ENCODE results near the gene HINT1. TPM values are rescaled to one million over a fixed set of nuclear protein-coding genes. Genes with fewer than 3 reads are reported as not detected.
"Not testable (repeated sequence)": the region's sequence is repeated elsewhere in the genome, so short reads cannot be mapped to it uniquely, and the experiment has no call there.

Gene HINT1
- total RNA-seq, 2 donors from 2014 or later, result 322 to 373 TPM

DNA sequence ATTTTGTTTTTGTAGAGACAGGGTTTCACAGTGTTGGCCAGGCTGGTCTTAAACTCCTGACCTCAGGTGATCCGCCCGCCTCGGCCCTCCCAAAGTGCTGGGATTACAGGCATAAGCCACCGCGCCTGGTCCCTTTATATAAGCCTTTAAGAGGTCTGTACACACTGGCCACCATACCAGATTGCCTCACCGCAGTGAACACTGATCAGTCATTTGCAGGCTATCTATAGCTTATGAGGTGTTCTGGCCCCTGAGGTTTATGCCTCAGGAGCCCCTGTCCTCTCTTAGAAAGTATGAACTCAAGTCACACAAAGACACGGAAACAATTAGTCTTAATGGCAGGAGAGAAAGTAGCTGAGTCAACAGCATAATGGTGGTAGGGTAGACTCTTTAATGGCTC is 14.6 kb downstream of the HINT1 start:
- DNase-seq (ENCODE audit: low spot score in 2 of 2) (no peak), ATAC-seq (peak in 1 of 2 donors; percentile 49)
- H3K9me3 Mint-ChIP-seq, result no peaks in the 10 kb centered on the region
- no peak overlapping the region for H3K27ac Mint-ChIP-seq
- H3K36me3 Mint-ChIP-seq, result no peaks in the 10 kb centered on the region

DNA sequence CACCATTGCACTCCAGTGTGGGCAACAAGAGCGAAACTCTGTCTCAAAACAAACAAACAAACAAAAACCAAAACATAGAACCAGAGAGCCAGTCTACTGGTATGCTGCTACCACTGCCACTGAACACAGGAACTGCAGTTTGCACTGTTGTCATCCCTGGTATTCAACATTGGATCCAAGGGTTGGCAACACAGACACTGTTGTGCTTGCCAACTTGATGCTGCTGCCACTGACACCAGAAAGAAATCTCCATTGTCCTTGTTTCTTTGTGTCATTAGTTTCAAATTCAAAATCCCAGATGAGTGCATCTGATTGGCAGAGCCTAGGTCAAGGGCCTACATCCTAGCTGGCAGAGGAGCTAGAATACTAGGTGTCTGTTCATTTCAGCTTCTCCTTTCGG is 16.2 kb downstream of the HINT1 start:
- no peak overlapping the region for H3K27ac Mint-ChIP-seq
- ATAC-seq (no peak), DNase-seq (ENCODE audit: low spot score in 2 of 2) (no peak)
- no peaks in the 10 kb centered on the region for H3K9me3 Mint-ChIP-seq
- H3K36me3 Mint-ChIP-seq, result no peaks in the 10 kb centered on the region

DNA sequence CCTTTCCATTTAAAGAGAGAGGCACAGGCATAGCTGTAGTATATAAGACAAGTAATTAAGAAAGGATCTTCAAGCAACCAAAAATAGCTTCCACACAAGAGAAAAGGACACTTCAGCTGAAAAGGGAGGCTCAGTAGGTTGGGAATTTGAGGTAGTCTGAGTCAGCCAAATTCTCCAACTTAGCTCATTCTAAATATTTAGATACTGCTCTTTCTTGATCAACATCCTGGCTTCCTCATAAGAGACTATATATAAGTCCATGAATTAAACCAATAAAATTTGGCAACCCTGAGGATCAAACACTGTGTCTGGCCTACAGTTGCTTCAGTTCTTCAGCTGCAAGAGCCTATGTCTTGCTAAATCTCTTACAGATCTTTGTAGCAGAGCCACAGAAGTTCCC is 17.8 kb downstream of the HINT1 start:
- Mint-ChIP-seq H3K9me3 (no peaks in the 10 kb centered on the region), H3K27ac (peak overlapping the region in 1 of 2 donors; percentile 23), H3K36me3 (no peaks in the 10 kb centered on the region)
- DNase-seq (ENCODE audit: low spot score in 2 of 2), result no peak
- no peak for ATAC-seq

DNA sequence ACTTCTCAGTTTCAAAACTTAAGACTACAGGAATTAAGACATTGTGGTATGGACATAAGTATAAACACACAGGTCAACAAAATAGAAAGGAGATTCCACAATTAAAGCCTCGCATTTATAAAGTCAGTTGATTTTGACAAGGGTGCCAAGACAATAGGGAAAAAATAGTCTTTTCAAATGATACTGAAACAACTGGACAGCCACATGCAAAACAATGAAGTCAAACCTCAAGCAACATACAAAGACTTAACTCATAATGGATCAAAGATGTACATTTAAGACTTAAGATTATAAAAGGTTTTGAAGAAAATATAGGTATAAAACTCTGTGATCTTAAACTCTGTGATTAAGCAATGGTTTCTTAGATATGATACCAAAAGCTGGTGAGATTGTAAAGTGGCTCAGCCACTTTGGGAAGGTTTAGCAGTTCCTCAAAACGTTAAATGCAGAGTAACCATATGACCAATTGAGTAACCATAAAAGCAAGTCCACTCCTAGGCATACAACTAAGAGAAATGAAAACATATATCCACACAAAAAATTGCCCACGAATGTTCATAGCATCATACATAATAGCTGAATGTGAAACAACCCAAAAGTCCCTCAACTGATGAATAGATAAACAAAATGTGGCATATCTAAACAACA is 22.0 kb downstream of the HINT1 start:
- peaks cover 7% of the 10 kb centered on the region in 2 donors for H3K9me3 Mint-ChIP-seq
- no peaks in the 10 kb centered on the region for H3K36me3 Mint-ChIP-seq
- H3K27ac Mint-ChIP-seq, result no peak overlapping the region
- no peak for ATAC-seq
- DNase-seq (ENCODE audit: low spot score in 2 of 2), result no peak

DNA sequence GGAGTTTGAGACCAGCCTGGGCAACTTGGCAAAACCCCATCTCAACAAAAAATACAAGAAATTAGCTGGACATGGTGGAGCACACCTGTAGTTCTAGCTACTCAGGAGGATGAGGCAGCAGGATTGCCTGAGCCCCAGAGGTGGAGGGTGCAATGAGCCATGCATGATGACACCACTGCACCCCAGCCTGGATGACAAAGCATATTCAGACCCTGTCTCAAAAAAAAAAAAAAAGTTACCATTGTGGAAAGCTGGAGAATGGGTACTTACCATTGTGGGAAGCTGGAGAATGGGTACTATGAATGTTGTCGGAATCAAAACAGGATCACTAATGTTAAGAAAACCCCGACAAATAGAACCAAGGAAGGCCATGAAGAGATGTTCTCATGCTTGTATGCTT is 25.7 kb downstream of the HINT1 start:
- no peak overlapping the region for H3K27ac Mint-ChIP-seq
- H3K36me3 Mint-ChIP-seq, result peaks cover 10 to 13% of the 10 kb centered on the region in 2 donors
- ATAC-seq (no peak), DNase-seq (ENCODE audit: low spot score in 2 of 2) (no peak)
- H3K9me3 Mint-ChIP-seq, result peaks cover 7 to 22% of the 10 kb centered on the region in 2 donors

DNA sequence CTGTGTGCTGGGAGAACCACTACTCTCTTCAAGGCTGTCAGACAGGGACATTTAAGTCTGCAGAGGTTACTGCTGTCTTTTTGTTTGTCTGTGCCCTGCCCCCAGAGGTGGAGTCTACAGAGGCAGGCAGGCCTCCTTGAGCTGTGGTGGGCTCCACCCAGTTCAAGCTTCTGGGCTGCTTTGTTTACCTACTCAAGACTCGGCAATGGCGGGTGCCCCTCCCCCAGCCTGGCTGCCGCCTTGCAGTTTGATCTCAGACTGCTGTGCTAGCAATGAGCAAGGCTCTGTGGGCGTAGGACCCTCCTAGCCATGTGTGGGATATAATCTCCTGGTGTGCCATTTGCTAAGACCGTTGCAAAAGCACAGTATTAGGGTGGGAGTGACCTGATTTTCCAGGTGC is 26.6 kb downstream of the HINT1 start:
- Mint-ChIP-seq H3K36me3 (peaks cover 10 to 13% of the 10 kb centered on the region in 2 donors), H3K9me3 (peaks cover 7 to 22% of the 10 kb centered on the region in 2 donors)
- H3K27ac Mint-ChIP-seq; DNase-seq (ENCODE audit: low spot score in 2 of 2); ATAC-seq: not testable (repeated sequence)

DNA sequence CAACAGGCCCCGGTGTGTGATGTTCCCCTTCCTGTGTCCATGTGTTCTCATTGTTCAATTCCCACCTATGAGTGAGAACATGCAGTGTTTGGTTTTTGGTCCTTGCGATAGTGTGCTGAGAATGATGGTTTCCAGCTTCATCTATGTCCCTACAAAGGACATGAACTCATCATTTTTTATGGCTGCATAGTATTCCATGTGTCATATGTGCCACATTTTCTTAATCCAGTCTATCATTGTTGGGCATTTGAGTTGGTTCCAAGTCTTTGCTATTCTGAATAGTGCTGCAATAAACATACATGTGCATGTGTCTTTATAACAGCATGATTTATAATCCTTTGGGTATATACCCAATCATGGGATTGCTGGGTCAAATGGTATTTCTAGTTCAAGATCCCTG is 32.0 kb downstream of the HINT1 start:
- peaks cover 10 to 13% of the 10 kb centered on the region in 2 donors for H3K36me3 Mint-ChIP-seq
- DNase-seq (ENCODE audit: low spot score in 2 of 2); H3K27ac Mint-ChIP-seq; ATAC-seq: not testable (repeated sequence)
- H3K9me3 Mint-ChIP-seq, result peaks cover 0 to 14% of the 10 kb centered on the region in 2 donors

DNA sequence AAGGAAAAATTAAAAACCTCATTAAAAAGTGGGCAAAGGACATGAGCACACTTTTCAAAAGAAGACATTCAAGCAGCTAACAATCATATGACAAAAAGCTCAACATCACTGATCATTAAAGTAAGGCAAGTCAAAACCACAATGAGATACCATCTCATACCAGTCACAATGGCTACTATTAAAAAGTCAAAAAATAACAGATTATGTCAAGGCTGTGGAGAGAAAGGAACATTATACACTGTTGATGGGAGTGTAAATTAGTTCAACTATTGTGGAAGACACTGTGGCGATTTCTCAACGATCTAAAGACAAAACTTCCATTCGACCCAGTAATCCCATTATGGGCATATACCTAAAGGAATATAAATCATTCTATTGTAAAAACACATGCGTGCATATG is 35.8 kb downstream of the HINT1 start:
- ATAC-seq (no peak), DNase-seq (ENCODE audit: low spot score in 2 of 2) (no peak)
- Mint-ChIP-seq H3K27ac (no peak overlapping the region), H3K9me3 (peaks cover 9 to 20% of the 10 kb centered on the region in 2 donors), H3K36me3 (peaks cover 9 to 20% of the 10 kb centered on the region in 2 donors)

DNA sequence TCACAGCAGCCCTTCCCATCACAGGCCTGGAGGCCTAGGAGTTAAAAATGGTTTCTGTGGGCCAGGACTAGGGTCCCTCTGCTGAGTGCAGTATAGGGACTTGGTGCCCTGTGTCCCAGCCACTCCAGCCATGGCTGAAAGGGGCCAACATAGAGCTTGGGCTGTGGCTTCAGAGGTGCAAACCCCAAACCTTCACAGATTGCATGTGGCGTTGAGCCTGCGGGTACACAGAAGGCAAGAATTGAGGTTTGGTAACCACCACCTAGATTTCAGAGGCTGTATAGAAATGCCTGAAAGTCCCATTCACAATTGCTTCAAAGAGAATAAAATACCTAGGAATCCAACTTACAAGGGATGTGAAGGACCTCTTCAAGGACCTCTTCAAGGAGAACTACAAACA is 37.8 kb downstream of the HINT1 start:
- H3K27ac Mint-ChIP-seq; DNase-seq (ENCODE audit: low spot score in 2 of 2); ATAC-seq: not testable (repeated sequence)
- peaks cover 13 to 25% of the 10 kb centered on the region in 2 donors for H3K9me3 Mint-ChIP-seq
- peaks cover 15 to 28% of the 10 kb centered on the region in 2 donors for H3K36me3 Mint-ChIP-seq

DNA sequence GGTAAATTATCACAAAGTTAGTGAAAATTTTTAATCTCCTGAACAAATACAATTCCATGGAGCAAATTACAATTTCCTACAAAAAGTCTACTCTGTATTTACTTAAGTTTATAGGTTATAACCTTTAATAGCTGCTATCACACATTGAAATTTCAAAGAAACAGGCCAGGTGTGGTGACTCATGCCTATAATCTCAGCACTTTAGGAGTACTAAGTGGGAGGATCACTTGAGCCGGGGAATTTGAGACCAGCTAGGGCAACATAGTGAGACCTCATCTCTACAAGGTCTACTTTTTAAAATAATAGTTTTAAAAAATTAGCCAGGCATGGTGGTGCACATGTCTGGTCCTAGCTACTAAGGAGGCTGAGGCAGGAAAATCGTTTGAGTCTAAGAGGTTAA is 50.3 kb downstream of the HINT1 start:
- no peak overlapping the region for H3K27ac Mint-ChIP-seq
- H3K36me3 Mint-ChIP-seq, result peaks cover 0 to 14% of the 10 kb centered on the region in 2 donors
- DNase-seq (ENCODE audit: low spot score in 2 of 2) (no peak), ATAC-seq (no peak)
- H3K9me3 Mint-ChIP-seq, result peaks cover under 1 to 2% of the 10 kb centered on the region in 2 donors

DNA sequence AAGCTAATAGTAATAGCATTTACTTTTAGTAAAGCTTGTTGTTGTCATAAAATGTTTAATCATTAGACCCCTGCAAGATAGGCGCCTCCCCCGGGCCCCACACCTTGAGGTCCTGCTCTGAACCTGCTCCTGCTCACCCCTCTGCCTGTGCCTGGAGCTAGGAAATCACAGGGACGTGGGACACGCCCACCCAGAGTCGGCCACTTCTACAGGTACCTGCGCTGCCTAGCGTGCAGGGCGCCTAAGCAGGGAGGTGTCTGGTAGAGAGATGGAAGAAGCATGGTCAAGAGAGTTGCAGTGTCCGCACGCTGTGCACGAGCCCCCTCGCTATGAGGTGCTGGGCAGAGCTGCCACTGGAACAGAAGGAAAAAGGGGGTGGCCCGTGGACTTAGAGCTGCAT is 52.6 kb downstream of the HINT1 start:
- no peak for ATAC-seq
- Mint-ChIP-seq H3K36me3 (no peaks in the 10 kb centered on the region), H3K27ac (no peak overlapping the region), H3K9me3 (no peaks in the 10 kb centered on the region)
- peak in 1 of 2 donors; percentile 55 for DNase-seq (ENCODE audit: low spot score in 2 of 2)

DNA sequence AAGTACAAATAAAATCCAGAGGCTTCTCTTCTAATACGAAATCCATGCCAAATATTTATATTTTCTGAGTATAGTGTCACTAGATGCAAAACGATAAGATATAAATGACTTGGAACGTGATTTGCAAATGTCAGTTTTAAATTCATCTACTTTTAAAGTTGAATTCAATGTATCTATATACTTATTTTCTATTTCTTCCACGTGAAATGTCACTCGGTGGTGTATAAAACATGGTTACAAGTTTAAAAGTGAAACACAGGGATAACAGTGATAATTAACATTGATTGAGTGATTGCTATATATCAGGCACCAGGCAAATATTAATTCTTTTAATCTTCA is 54.8 kb downstream of the HINT1 start:
- no peak for DNase-seq (ENCODE audit: low spot score in 2 of 2)
- Mint-ChIP-seq H3K36me3 (no peaks in the 10 kb centered on the region), H3K27ac (no peak overlapping the region), H3K9me3 (no peaks in the 10 kb centered on the region)
- ATAC-seq, result no peak

DNA sequence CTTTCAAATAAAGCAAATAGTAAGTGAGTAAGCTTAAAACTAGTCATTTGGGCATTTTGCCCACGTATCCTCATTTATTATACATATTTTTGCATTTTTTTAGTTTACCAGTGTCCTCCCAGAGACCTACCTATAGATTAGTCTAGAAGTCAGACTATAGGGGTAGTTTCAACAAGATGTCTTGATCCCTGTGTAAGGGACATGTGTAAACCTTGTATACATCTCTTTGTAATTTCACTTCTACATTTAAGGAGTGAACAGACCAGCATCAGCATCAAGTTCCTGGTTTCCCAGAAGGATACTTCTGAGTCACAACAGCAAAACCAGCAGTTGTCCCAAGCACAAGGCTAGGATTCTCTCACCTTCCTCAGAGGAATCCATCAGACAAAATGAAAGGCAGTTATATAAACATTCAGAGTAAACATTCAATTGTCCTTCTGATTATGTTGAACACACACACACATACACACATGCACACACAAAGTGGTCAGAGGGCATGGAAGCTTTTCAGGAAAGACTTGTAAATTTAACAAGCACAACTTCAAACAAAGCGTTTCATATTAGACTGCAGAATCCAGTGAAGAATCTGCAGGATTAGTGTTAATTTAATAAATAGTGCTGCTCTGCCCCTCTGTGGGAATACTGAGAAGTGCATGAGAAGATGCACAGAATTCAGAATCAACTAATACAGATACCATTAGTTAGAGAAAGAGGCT is 55.4 kb downstream of the HINT1 start:
- ATAC-seq, result peak in 1 of 2 donors; percentile 73

More for the DNA sequence above, 55.4 kb downstream of the HINT1 start:
- DNase-seq (ENCODE audit: low spot score in 2 of 2), result peak in 1 of 2 donors; percentile 25
- no peaks in the 10 kb centered on the region for H3K36me3 Mint-ChIP-seq
- no peaks in the 10 kb centered on the region for H3K9me3 Mint-ChIP-seq
- H3K27ac Mint-ChIP-seq, result no peak overlapping the region

Other genes with a start within 250 kb of the HINT1 start
- gene LYRM7, start 5.7 kb upstream of the HINT1 start, total RNA-seq, result 10 to 100 TPM; 11.3 to 17.7 TPM
- 100 to 1,000 TPM in 1 of 2 donors, 10 to 100 TPM in 1; 84.6 to 102 TPM for gene CDC42SE2, start 98.8 kb upstream of the HINT1 start, total RNA-seq